ENCODE results near the gene PIGV.
"Not testable (repeated sequence)": the region's sequence is repeated elsewhere in the genome, so short reads cannot be mapped to it uniquely, and the experiment has no call there.

The PIGV gene

GRCh38 chr1:26833432-26834405 is 46.0 kb downstream of the PIGV start:
- peak; percentile 77 for DNase-seq (ENCODE audit: low read depth)

GRCh38 chr1:26837665-26838064 is 49.9 kb downstream of the PIGV start:
- not testable (repeated sequence) for DNase-seq (ENCODE audit: low read depth)

- peak; percentile 61 for DNase-seq (ENCODE audit: low read depth)
These were observed 51.0 kb downstream of the PIGV start for GRCh38 chr1:26838474-26839338.

- no peak for DNase-seq (ENCODE audit: low read depth)
These were observed 51.6 kb downstream of the PIGV start for GRCh38 chr1:26839339-26839722.

- no peak for DNase-seq (ENCODE audit: low read depth)
These were observed 52.0 kb downstream of the PIGV start for GRCh38 chr1:26839779-26840178.

- no peak for DNase-seq (ENCODE audit: low read depth)
These were observed 56.9 kb downstream of the PIGV start for GRCh38 chr1:26844424-26845196.

- not testable (repeated sequence) for DNase-seq (ENCODE audit: low read depth)
These were observed 60.1 kb downstream of the PIGV start for GRCh38 chr1:26847826-26848225.

Measured in activated T-helper 9 cell treated with anti-CD3 and anti-CD28 coated beads, Interleukin-2, amount 50 U/mL, for 16 hours (primary cell).